H9 (cell line): ENCODE measurements around the gene NSF. TPM values are rescaled to one million over a fixed set of nuclear protein-coding genes. Genes with fewer than 3 reads are reported as not detected.
"Not testable (repeated sequence)": the region's sequence is repeated elsewhere in the genome, so short reads cannot be mapped to it uniquely, and the experiment has no call there.

ENCODE experiments used
- DNase-seq: peaks from one replicate; pipeline ENCODE4 v3.0.0-alpha.2; 2017
- H2AFZ ChIP-seq: one replicate; pipeline ENCODE4 v1.6.1; 2013; ENCODE audit warnings: mild to moderate bottlenecking, low read length, control low read depth, moderate library complexity
- H2AK5ac ChIP-seq: 2 replicates; pipeline ENCODE4 v1.6.1; 2013; ENCODE audit warnings: low read length, control low read depth, mixed read lengths; ENCODE audit not compliant: insufficient read length
- H2BK120ac ChIP-seq: one replicate; pipeline ENCODE4 v1.6.1; 2013; ENCODE audit warnings: low read depth, mild to moderate bottlenecking, low read length, control low read depth, inconsistent platforms; ENCODE audit not compliant: poor library complexity, severe bottlenecking
- H2BK12ac ChIP-seq: 2 replicates; pipeline ENCODE4 v1.6.1; 2013; ENCODE audit warnings: low read length, control low read depth, mixed read lengths, low read depth; ENCODE audit not compliant: insufficient read length
- H2BK15ac ChIP-seq: 2 replicates; pipeline ENCODE4 v1.6.1; 2013; ENCODE audit warnings: low read depth, low read length, control low read depth
- H2BK20ac ChIP-seq: one replicate; pipeline ENCODE4 v1.6.1; 2013; ENCODE audit warnings: low read depth, mild to moderate bottlenecking, low read length, control low read depth, inconsistent platforms; ENCODE audit not compliant: poor library complexity, severe bottlenecking
- H2BK5ac ChIP-seq: 2 replicates; pipeline ENCODE4 v1.6.1; 2013; ENCODE audit warnings: low read length, control low read depth, mixed read lengths; ENCODE audit not compliant: insufficient read length
- H3K14ac ChIP-seq: 2 replicates; pipeline ENCODE4 v1.6.1; 2013; ENCODE audit warnings: low read length, control low read depth; ENCODE audit not compliant: insufficient read depth
- H3K18ac ChIP-seq: 2 replicates; pipeline ENCODE4 v1.6.1; 2013; ENCODE audit warnings: low read depth, mild to moderate bottlenecking, mixed read lengths, low read length, control low read depth; ENCODE audit not compliant: insufficient read length
- H3K23ac ChIP-seq: 2 replicates; pipeline ENCODE4 v1.6.1; 2013; ENCODE audit warnings: low read length, control low read depth, mixed read lengths, low read depth; ENCODE audit not compliant: insufficient read length
- H3K23me2 ChIP-seq: 2 replicates; pipeline ENCODE4 v1.6.1; 2013; ENCODE audit warnings: low read depth, mild to moderate bottlenecking, mixed read lengths, low read length, control low read depth; ENCODE audit not compliant: insufficient read length, poor library complexity, severe bottlenecking
- H3K27ac ChIP-seq: 2 replicates; pipeline ENCODE4 v1.5.1; 2013; ENCODE audit warnings: low read length, control low read depth, mixed read lengths, low read depth; ENCODE audit not compliant: insufficient read length
- H3K27me3 ChIP-seq: 2 replicates; pipeline ENCODE4 v1.6.1; 2013; ENCODE audit warnings: low read length, control low read depth, inconsistent platforms; ENCODE audit not compliant: insufficient read depth
- H3K4ac ChIP-seq: 2 replicates; pipeline ENCODE4 v1.6.1; 2013; ENCODE audit warnings: low read depth, mild to moderate bottlenecking, control low read depth, inconsistent platforms, low read length, moderate library complexity
- H3K4me1 ChIP-seq: 2 replicates; pipeline ENCODE4 v1.6.1; 2013; ENCODE audit warnings: low read length, control low read depth, inconsistent platforms; ENCODE audit not compliant: insufficient read depth
- H3K4me2 ChIP-seq: 2 replicates; pipeline ENCODE4 v1.6.1; 2013; ENCODE audit warnings: low read length, control low read depth, mixed read lengths; ENCODE audit not compliant: insufficient read length, insufficient read depth
- H3K56ac ChIP-seq: 2 replicates; pipeline ENCODE4 v1.6.1; 2013; ENCODE audit warnings: low read depth, mild to moderate bottlenecking, mixed read lengths, low read length, control low read depth; ENCODE audit not compliant: insufficient read length
- H3K79me1 ChIP-seq: 2 replicates; pipeline ENCODE4 v1.6.1; 2013; ENCODE audit warnings: low read depth, mild to moderate bottlenecking, moderate library complexity, low read length, control low read depth, inconsistent platforms; ENCODE audit not compliant: insufficient read depth, poor library complexity, severe bottlenecking
- H3K79me2 ChIP-seq: 2 replicates; pipeline ENCODE4 v1.6.1; 2013; ENCODE audit warnings: low read length, control low read depth, inconsistent platforms; ENCODE audit not compliant: insufficient read depth
- H3K9ac ChIP-seq: 2 replicates; pipeline ENCODE4 v1.6.1; 2013; ENCODE audit warnings: low read length, control low read depth, mixed read lengths; ENCODE audit not compliant: insufficient read length; ENCODE audit errors: extremely low read depth
- H3K9me3 ChIP-seq: one replicate; pipeline ENCODE4 v1.6.1; 2013; ENCODE audit warnings: low read depth, low read length, inconsistent platforms; ENCODE audit not compliant: control insufficient read depth
- H3T11ph ChIP-seq: one replicate; pipeline ENCODE4 v1.6.1; 2013; ENCODE audit warnings: mild to moderate bottlenecking, low read length, control low read depth, inconsistent platforms
- H4K20me1 ChIP-seq: one replicate; pipeline ENCODE4 v1.6.1; 2013; ENCODE audit not compliant: control insufficient read depth, insufficient read length, insufficient read depth
- H4K5ac ChIP-seq: 2 replicates; pipeline ENCODE4 v1.6.1; 2013; ENCODE audit warnings: low read depth, mild to moderate bottlenecking, mixed read lengths, low read length, control low read depth; ENCODE audit not compliant: insufficient read length
- H4K8ac ChIP-seq: replicated peaks from 2 replicates; pipeline ENCODE4 v1.6.1; 2013; ENCODE audit warnings: low read length, control low read depth, mixed read lengths, low read depth; ENCODE audit not compliant: insufficient read length
- H4K91ac ChIP-seq: 2 replicates; pipeline ENCODE4 v1.6.1; 2013; ENCODE audit warnings: low read depth, mild to moderate bottlenecking, moderate library complexity, mixed read lengths, low read length, control low read depth; ENCODE audit not compliant: insufficient read length
- H3K27ac Mint-ChIP-seq, 3 experiments: 2 replicates in 2 of 3; 3 replicates in 1 of 3; pipeline ENCODE4 v1.8.0; 2020 to 2021; ENCODE audit warnings: mixed read lengths in 3 of 3, mild to moderate bottlenecking in 1 of 3, moderate library complexity in 1 of 3
- H3K27me3 Mint-ChIP-seq: 2 replicates; pipeline ENCODE4 v1.8.0; 2021; ENCODE audit warnings: low read depth, mild to moderate bottlenecking, moderate library complexity, mixed read lengths
- H3K36me3 Mint-ChIP-seq, 3 experiments: 2 replicates in 2 of 3; 3 replicates in 1 of 3; pipeline ENCODE4 v1.8.0; 2020 to 2021; ENCODE audit warnings: low read depth in 3 of 3, mixed read lengths in 3 of 3; ENCODE audit not compliant: insufficient read depth in 1 of 3
- H3K4me1 Mint-ChIP-seq, 2 experiments: 2 replicates each; pipeline ENCODE4 v1.8.0; 2020; ENCODE audit warnings: mixed read lengths in 2 of 2
- H3K4me3 Mint-ChIP-seq, 2 experiments: 2 replicates in 1 of 2; 3 replicates in 1 of 2; pipeline ENCODE4 v1.8.0; 2020 to 2021; ENCODE audit warnings: mild to moderate bottlenecking in 2 of 2, mixed read lengths in 2 of 2, moderate library complexity in 1 of 2
- H3K9me3 Mint-ChIP-seq, 2 experiments: 2 replicates in 1 of 2; 3 replicates in 1 of 2; pipeline ENCODE4 v1.8.0; 2020; ENCODE audit warnings: mild to moderate bottlenecking in 2 of 2, mixed read lengths in 2 of 2, moderate library complexity in 1 of 2
- CTCF ChIP-seq: fragments of 200-600 bp; sonication (generic); conservative IDR thresholded peaks from 3 replicates; pipeline ENCODE4 v1.8.0; 2021; ENCODE audit warnings: antibody characterized with exemption, mild to moderate bottlenecking
- WGBS: extraction: QIAGEN DNeasy Blood & Tissue Kit; methylation state at CpG from one replicate; pipeline ENCODE4 v1.1.7; 2013; ENCODE audit warnings: missing lambda C conversion rate, low lambda C conversion rate, mixed read lengths; ENCODE audit not compliant: insufficient read length; ENCODE audit errors: extremely low coverage; 5-methylcytosine and 5-hydroxymethylcytosine counted together
- total RNA-seq: library from RNA; stranded (reverse); gene quantifications from 2 replicates; pipeline ENCODE4 v1.2.1, GENCODE V29; 2021

NSF gene
- total RNA-seq, 1 experiment from 2014 or later = 36.4 TPM

- Mint-ChIP-seq H3K36me3 (peaks cover 2 to 20% (median 9%) of the 10 kb centered on the region in 3 experiments; a peak in 5 of 7 replicates), H3K27ac (no peak overlapping the region), H3K4me3 (no peak overlapping the region), H3K9me3 (peaks cover 5 to 12% of the 10 kb centered on the region in 2 experiments; a peak in 4 of 5 replicates), H3K4me1 (peaks cover 29 to 31% of the 10 kb centered on the region in 2 experiments), H3K27me3 (peaks cover 69% of the 10 kb centered on the region)
- H2BK5ac ChIP-seq = no peak overlapping the region
- H3K79me1 ChIP-seq = no peaks in the 10 kb centered on the region
- TF ChIP-seq CTCF = no peak
- no peaks in the 10 kb centered on the region for H3K79me2 ChIP-seq
- no peak overlapping the region for H2BK15ac ChIP-seq
- H3K14ac ChIP-seq = no peak overlapping the region
- H3K9me3 ChIP-seq = no peaks in the 10 kb centered on the region
- H3K23ac ChIP-seq = no peak overlapping the region
- no peak overlapping the region for H2BK120ac ChIP-seq
- no peak overlapping the region for H3K56ac ChIP-seq
- no peak overlapping the region for H4K8ac ChIP-seq
- no peaks in the 10 kb centered on the region for H3K23me2 ChIP-seq
- H2AK5ac ChIP-seq = no peak overlapping the region
- no peak overlapping the region for H3K27ac ChIP-seq
- H3T11ph ChIP-seq = no peak overlapping the region
- no CpG with 5 or more reads among the region's 4 CpGs for WGBS
- no peak for DNase-seq
- H3K18ac ChIP-seq = no peak overlapping the region
- no peak overlapping the region for H4K91ac ChIP-seq
- H2AFZ ChIP-seq = no peak overlapping the region
- 0 out of 2 replicates have a peak, but pooled peaks cover 2% of the 10 kb centered on the region for H3K4me1 ChIP-seq
- H4K20me1 ChIP-seq = no peaks in the 10 kb centered on the region
- no peak overlapping the region for H2BK20ac ChIP-seq
- H4K5ac ChIP-seq = no peak overlapping the region
- H3K4me2 ChIP-seq = no peak overlapping the region
- no peaks in the 10 kb centered on the region; the same call in 1 of the 2 replicates for H3K27me3 ChIP-seq
- H2BK12ac ChIP-seq = no peak overlapping the region
- H3K4ac ChIP-seq = no peak overlapping the region
- H3K9ac ChIP-seq = no peak overlapping the region
Measured at GRCh38 chr17:46792071-46792470, 201.6 kb downstream of the NSF start.

- H3K9me3 Mint-ChIP-seq = peaks cover 5 to 12% of the 10 kb centered on the region in 2 experiments; a peak in 4 of 5 replicates
- H2BK12ac ChIP-seq, H3K4me1 ChIP-seq, H2AK5ac ChIP-seq, H3K79me1 ChIP-seq, H3K18ac ChIP-seq, H3K27me3 ChIP-seq, H2BK15ac ChIP-seq, H3K9ac ChIP-seq, H3K4me2 ChIP-seq, H2BK5ac ChIP-seq, H3K56ac ChIP-seq, H4K20me1 ChIP-seq, H3T11ph ChIP-seq, H4K8ac ChIP-seq, H2AFZ ChIP-seq, H3K23me2 ChIP-seq, H3K23ac ChIP-seq, H3K4me3 Mint-ChIP-seq, H2BK20ac ChIP-seq, H3K14ac ChIP-seq, H3K79me2 ChIP-seq, H2BK120ac ChIP-seq, H3K9me3 ChIP-seq, H3K27ac ChIP-seq, H3K4ac ChIP-seq, H3K27ac Mint-ChIP-seq, DNase-seq, H4K91ac ChIP-seq, H4K5ac ChIP-seq: not testable (repeated sequence)
- H3K27me3 Mint-ChIP-seq = peaks cover 62% of the 10 kb centered on the region
- WGBS = no CpG with 5 or more reads among the region's 6 CpGs
- peaks cover 34 to 35% of the 10 kb centered on the region in 2 experiments for H3K4me1 Mint-ChIP-seq
- peaks cover 2 to 20% (median 9%) of the 10 kb centered on the region in 3 experiments; a peak in 5 of 7 replicates for H3K36me3 Mint-ChIP-seq
Measured at GRCh38 chr17:46793023-46793422, 202.6 kb downstream of the NSF start.
